Gastrocnemius medialis (tissue), 4 donors: ENCODE data around the gene SDC1.

ENCODE experiments used
- POLR2A ChIP-seq, 2 donors: fragments of 450-650 bp; IDR thresholded peaks; one replicate each; pipeline ENCODE4 v1.6.1; 2017; ENCODE audit warnings: antibody characterized with exemption in 2 of 2, mild to moderate bottlenecking in 2 of 2, moderate library complexity in 2 of 2
- TF ChIP-seq, protein P1 (sequence below), 5 experiments: fragments of 450-650 bp in 3 of 5; fragments of 200-600 bp in 2 of 5; sonication (generic) in 2 of 5; IDR thresholded peaks in 4 of 5; conservative IDR thresholded peaks in 1 of 5; 1 replicate in 4 of 5; 2 replicates in 1 of 5; pipeline ENCODE4 v1.5.1; 2016 to 2019; ENCODE audit warnings: antibody characterized with exemption in 5 of 5, mild to moderate bottlenecking in 3 of 5, moderate library complexity in 3 of 5

DNA sequence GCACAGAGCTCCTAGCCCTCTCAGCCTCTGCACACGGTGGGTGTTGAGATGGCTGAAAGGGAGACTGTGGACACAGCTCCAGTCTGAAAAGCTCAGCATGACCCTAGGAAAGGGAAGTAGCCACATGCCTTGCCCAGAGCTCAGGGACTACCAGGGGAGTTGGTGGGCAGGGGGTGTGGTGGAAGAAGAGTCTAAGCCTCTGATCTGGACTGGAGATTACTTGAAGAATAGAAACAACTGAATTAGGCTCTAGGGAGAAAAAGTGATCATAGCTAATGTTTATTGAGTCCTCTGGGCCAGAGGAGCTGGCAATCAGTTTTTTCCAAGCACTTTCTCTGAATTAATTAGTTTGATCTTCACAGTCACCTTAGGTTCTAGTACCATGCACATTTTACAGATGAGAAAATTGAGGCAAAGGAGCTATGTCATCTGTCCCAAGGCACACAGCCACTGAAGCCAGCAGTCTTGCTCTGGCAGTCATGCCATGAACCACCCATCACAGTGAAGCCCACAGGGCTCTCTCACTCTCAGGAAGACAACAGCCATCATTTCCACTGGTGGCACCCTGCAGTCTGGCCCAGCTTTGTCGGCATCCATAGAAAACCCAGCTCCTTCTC is 10.3 kb downstream of the SDC1 start:
- TF ChIP-seq, protein P1, sequence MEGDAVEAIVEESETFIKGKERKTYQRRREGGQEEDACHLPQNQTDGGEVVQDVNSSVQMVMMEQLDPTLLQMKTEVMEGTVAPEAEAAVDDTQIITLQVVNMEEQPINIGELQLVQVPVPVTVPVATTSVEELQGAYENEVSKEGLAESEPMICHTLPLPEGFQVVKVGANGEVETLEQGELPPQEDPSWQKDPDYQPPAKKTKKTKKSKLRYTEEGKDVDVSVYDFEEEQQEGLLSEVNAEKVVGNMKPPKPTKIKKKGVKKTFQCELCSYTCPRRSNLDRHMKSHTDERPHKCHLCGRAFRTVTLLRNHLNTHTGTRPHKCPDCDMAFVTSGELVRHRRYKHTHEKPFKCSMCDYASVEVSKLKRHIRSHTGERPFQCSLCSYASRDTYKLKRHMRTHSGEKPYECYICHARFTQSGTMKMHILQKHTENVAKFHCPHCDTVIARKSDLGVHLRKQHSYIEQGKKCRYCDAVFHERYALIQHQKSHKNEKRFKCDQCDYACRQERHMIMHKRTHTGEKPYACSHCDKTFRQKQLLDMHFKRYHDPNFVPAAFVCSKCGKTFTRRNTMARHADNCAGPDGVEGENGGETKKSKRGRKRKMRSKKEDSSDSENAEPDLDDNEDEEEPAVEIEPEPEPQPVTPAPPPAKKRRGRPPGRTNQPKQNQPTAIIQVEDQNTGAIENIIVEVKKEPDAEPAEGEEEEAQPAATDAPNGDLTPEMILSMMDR (IDR thresholded peaks at IDR 0.05 in 4 of 5, conservative IDR thresholded peaks at IDR 0.05 in 1 of 5), result no peak
- TF ChIP-seq POLR2A (IDR thresholded peaks at IDR 0.05), result no peak
